ENCODE results near the gene FHOD1. TPM values are rescaled to one million over a fixed set of nuclear protein-coding genes. Genes with fewer than 3 reads are reported as not detected.

FHOD1 gene
- total RNA-seq, 1 donor from 2014 or later = 18.8 TPM

GRCh38 chr16:67188798-67189197 is 58.5 kb downstream of the FHOD1 start:
- DNase-seq = no peak
- H3K9me3 Mint-ChIP-seq (ENCODE audit: unreplicated experiment) = peaks cover 11% of the 10 kb centered on the region
- H3K27ac Mint-ChIP-seq (ENCODE audit: unreplicated experiment) = no peak overlapping the region
- no peak overlapping the region for H3K4me3 Mint-ChIP-seq (ENCODE audit: unreplicated experiment)
- peaks cover 10% of the 10 kb centered on the region for H3K27me3 Mint-ChIP-seq (ENCODE audit: unreplicated experiment)
- peaks cover 15% of the 10 kb centered on the region for H3K4me1 Mint-ChIP-seq (ENCODE audit: low read depth, unreplicated experiment)
- H3K36me3 Mint-ChIP-seq (ENCODE audit: unreplicated experiment) = no peaks in the 10 kb centered on the region
- TF ChIP-seq CTCF (IDR thresholded peaks at IDR 0.05; ENCODE audit: partially characterized antibody, unreplicated experiment) = no peak

GRCh38 chr16:67188323-67188722 is 59.0 kb downstream of the FHOD1 start:
- no peaks in the 10 kb centered on the region for H3K36me3 Mint-ChIP-seq (ENCODE audit: unreplicated experiment)
- peaks cover 7% of the 10 kb centered on the region for H3K27me3 Mint-ChIP-seq (ENCODE audit: unreplicated experiment)
- no peak for DNase-seq
- H3K4me1 Mint-ChIP-seq (ENCODE audit: low read depth, unreplicated experiment) = peaks cover 12% of the 10 kb centered on the region
- peaks cover 11% of the 10 kb centered on the region for H3K9me3 Mint-ChIP-seq (ENCODE audit: unreplicated experiment)
- no peak for TF ChIP-seq CTCF (IDR thresholded peaks at IDR 0.05; ENCODE audit: partially characterized antibody, unreplicated experiment)
- H3K27ac Mint-ChIP-seq (ENCODE audit: unreplicated experiment) = no peak overlapping the region
- H3K4me3 Mint-ChIP-seq (ENCODE audit: unreplicated experiment) = no peak overlapping the region

- Mint-ChIP-seq H3K4me1 (ENCODE audit: low read depth, unreplicated experiment) (peaks cover 10% of the 10 kb centered on the region), H3K27me3 (ENCODE audit: unreplicated experiment) (peaks cover 7% of the 10 kb centered on the region), H3K36me3 (ENCODE audit: unreplicated experiment) (no peaks in the 10 kb centered on the region), H3K4me3 (ENCODE audit: unreplicated experiment) (no peak overlapping the region), H3K9me3 (ENCODE audit: unreplicated experiment) (peaks cover 11% of the 10 kb centered on the region), H3K27ac (ENCODE audit: unreplicated experiment) (no peak overlapping the region)
- TF ChIP-seq CTCF (IDR thresholded peaks at IDR 0.05; ENCODE audit: partially characterized antibody, unreplicated experiment) = no peak
- DNase-seq = no peak
Measured at GRCh38 chr16:67187175-67187890, 59.9 kb downstream of the FHOD1 start.

- DNase-seq = no peak
- H3K4me1 Mint-ChIP-seq (ENCODE audit: low read depth, unreplicated experiment) = peaks cover 10% of the 10 kb centered on the region
- H3K36me3 Mint-ChIP-seq (ENCODE audit: unreplicated experiment) = no peaks in the 10 kb centered on the region
- TF ChIP-seq CTCF (IDR thresholded peaks at IDR 0.05; ENCODE audit: partially characterized antibody, unreplicated experiment) = no peak
- H3K4me3 Mint-ChIP-seq (ENCODE audit: unreplicated experiment) = no peak overlapping the region
- H3K9me3 Mint-ChIP-seq (ENCODE audit: unreplicated experiment) = peaks cover 11% of the 10 kb centered on the region
- H3K27me3 Mint-ChIP-seq (ENCODE audit: unreplicated experiment) = peaks cover 3% of the 10 kb centered on the region
- no peak overlapping the region for H3K27ac Mint-ChIP-seq (ENCODE audit: unreplicated experiment)
Measured at GRCh38 chr16:67186550-67186950, 60.7 kb downstream of the FHOD1 start.

GRCh38 chr16:67185651-67186134 is 61.6 kb downstream of the FHOD1 start:
- TF ChIP-seq CTCF (IDR thresholded peaks at IDR 0.05; ENCODE audit: partially characterized antibody, unreplicated experiment) = no peak
- peak overlapping the region; percentile 24 for H3K4me3 Mint-ChIP-seq (ENCODE audit: unreplicated experiment)
- H3K27me3 Mint-ChIP-seq (ENCODE audit: unreplicated experiment) = peaks cover 3% of the 10 kb centered on the region
- H3K36me3 Mint-ChIP-seq (ENCODE audit: unreplicated experiment) = no peaks in the 10 kb centered on the region
- peaks cover 7% of the 10 kb centered on the region for H3K9me3 Mint-ChIP-seq (ENCODE audit: unreplicated experiment)
- peaks cover 6% of the 10 kb centered on the region for H3K4me1 Mint-ChIP-seq (ENCODE audit: low read depth, unreplicated experiment)
- DNase-seq = no peak
- no peak overlapping the region for H3K27ac Mint-ChIP-seq (ENCODE audit: unreplicated experiment)

Data from glutamatergic neuron (in vitro differentiated cells).